ENCODE results near the gene HTR1B.

The HTR1B gene

DNA sequence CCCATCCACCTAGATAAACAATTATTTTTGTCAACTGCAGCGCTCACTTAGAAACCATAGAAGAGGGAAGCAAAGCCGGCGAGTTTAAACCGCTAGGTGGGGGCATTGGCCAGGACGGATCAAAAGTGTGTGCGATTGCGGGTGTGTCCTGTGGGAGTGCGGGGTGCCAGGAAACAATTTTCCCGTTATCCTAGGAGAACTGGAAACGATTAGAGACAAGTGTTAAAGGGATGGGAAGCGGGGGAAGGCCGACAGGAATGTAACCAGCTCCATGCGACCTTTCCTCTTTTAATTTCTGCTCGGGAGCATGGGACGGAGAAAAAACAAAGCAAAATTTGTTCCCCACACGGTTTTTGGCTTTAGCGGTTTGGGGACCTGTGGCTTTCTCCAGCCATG is 2.8 kb upstream of the HTR1B start:
- TF ChIP-seq JUND (IDR thresholded peaks at IDR 0.05; ENCODE audit: low read depth): no peak
- in situ Hi-C loops (cut with HindIII; ENCODE audit: low pct_unique_long_range_greater_than_20kb, low sequenced_read_pairs): no loop called here
- DNase-seq (ENCODE audit: low read depth in 1 of 2, low spot score in 1 of 2): peak; percentile 43 to 64

DNA sequence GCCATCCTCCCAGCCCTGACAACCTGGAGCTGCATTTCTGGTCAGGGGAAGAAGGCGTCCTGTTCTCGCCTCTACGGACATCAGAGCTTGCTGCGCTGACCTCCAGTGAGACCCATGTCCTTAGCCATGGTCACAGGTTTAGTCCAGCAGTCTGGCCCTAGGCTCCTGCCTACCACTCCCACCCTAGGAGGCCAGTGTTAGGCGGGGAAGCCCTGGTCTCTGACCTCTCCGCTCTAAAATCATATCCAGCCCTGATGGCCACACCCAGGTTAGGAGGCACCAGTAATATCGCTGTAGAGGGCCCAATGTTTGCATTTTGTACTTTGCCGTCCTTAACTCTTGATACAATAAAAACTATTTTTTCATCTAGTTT is 1.2 kb upstream of the HTR1B start:
- no peak for TF ChIP-seq JUND (IDR thresholded peaks at IDR 0.05; ENCODE audit: low read depth)
- no peak for DNase-seq (ENCODE audit: low read depth in 1 of 2, low spot score in 1 of 2)
- in situ Hi-C loops (cut with HindIII; ENCODE audit: low pct_unique_long_range_greater_than_20kb, low sequenced_read_pairs): no loop called here

DNA sequence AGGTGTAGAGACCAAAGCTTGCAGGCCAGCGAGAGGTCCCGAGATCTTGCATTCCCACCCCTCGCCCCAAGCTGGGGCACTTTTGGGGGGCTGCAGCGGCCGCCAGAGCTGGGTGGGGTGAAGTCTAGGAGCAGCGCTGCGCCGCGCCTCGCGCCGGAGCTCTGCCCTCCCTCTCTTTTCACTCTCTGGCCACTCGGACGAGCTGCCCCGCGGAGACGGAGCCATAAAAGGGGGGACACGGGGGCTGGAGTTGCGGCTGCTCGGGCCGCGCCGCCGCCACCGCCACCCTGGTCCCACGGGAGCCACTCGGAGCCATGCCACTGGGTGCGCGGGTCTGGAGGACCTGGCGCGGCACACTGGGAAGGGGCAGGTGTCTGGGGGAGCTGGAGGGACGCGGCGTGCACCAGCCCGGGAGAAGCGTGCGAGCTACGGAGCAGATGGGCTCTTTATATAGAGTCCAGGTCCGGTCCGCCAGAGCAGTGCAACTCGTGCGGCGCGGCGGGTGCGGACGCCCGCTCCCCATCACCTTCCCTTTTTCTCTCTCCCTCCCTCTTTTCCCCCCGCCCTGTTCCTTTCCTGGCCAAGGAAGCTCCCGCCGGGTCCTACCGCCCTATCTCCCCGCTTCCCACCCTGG is 687 bp upstream of the HTR1B start:
- in situ Hi-C loops (cut with HindIII; ENCODE audit: low pct_unique_long_range_greater_than_20kb, low sequenced_read_pairs): no loop called here
- TF ChIP-seq JUND (IDR thresholded peaks at IDR 0.05; ENCODE audit: low read depth): no peak
- DNase-seq (ENCODE audit: low read depth in 1 of 2, low spot score in 1 of 2): no peak

DNA sequence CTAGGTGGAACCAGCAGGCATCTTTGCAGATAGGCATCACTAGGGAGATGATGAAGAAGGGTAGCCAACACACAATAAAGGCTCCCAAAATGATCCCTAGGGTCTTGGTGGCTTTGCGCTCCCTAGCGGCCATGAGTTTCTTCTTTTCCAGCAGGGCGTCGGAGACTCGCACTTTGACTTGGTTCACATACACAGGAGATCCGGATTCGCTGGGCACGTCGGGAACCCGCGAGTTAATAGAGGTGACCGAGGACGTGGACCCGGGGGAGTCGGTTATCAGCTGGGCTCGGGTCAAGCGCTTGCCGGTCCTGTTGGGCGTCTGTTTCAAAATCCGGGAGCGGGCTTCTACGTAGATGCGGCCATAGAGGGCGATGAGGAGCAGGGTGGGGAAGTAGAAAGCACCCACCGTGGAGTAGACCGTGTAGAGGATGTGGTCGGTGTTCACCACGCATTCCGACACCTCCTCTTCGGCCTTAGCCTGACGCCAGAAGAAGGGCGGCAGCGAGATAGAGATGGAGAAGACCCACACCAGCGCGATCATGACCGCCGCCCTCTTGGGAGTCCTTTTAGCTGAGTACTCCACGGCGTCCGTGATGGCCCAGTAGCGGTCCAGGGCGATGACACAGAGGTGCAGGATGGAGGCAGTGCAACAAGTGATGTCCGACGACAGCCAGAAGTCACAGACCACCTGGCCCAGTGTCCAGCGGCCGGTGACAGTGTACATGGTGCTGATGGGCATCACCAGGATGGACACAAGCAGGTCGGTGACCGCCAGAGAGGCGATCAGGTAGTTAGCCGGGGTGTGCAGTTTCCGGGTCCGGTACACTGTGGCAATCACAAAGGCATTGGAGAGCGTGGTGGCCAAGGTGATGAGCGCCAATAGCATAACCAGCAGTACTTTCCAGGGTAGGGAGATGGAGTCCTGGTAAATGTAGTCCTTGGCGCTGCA is 658 bp downstream of the HTR1B start:
- TF ChIP-seq JUND (IDR thresholded peaks at IDR 0.05; ENCODE audit: low read depth): no peak
- in situ Hi-C loops (cut with HindIII; ENCODE audit: low pct_unique_long_range_greater_than_20kb, low sequenced_read_pairs): no loop called here
- no peak for DNase-seq (ENCODE audit: low read depth in 1 of 2, low spot score in 1 of 2)

DNA sequence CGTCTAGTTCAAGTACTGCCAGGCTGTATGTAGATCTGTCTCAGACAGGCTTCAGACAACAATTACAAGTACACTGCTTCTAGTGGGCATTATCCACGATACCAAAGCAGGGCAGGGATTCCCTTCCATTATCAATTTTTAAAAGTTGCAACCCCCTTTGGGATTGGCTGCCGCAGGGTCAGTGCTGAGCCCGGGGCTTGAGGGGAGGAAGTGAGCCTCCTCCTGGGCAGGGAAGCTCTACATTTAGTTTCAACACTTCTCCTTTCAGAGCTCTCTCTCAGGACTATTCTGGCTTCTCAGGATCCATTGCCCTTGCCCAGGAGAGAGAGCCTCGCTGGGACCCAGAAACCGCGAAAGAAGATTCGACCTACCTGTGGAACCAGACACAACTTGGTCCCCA is 1.5 kb downstream of the HTR1B start:
- TF ChIP-seq JUND (IDR thresholded peaks at IDR 0.05; ENCODE audit: low read depth): no peak
- in situ Hi-C loops (cut with HindIII; ENCODE audit: low pct_unique_long_range_greater_than_20kb, low sequenced_read_pairs): no loop called here
- no peak for DNase-seq (ENCODE audit: low read depth in 1 of 2, low spot score in 1 of 2)

DNA sequence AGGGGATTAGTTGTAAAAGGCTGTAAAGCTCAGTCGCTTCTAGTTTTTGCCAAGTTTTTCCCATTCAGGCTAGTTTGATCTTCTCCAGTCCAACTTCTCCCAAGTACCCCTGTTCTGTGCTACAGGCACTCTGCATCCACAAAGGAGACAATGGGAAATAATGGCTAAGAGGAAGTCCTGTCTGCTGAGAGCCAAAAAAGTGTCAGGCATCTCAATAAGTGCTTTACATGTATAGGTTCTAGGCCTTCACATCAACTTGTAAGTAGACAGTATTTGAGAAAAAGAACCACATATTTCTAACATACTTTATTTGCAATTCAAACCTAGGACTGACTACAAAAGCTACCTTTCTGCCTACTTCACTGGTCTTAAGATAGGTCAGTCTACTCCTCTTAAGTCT is 4.9 kb downstream of the HTR1B start:
- TF ChIP-seq JUND (IDR thresholded peaks at IDR 0.05; ENCODE audit: low read depth): no peak
- in situ Hi-C loops (cut with HindIII; ENCODE audit: low pct_unique_long_range_greater_than_20kb, low sequenced_read_pairs): no loop called here
- no peak for DNase-seq (ENCODE audit: low read depth in 1 of 2, low spot score in 1 of 2)

DNA sequence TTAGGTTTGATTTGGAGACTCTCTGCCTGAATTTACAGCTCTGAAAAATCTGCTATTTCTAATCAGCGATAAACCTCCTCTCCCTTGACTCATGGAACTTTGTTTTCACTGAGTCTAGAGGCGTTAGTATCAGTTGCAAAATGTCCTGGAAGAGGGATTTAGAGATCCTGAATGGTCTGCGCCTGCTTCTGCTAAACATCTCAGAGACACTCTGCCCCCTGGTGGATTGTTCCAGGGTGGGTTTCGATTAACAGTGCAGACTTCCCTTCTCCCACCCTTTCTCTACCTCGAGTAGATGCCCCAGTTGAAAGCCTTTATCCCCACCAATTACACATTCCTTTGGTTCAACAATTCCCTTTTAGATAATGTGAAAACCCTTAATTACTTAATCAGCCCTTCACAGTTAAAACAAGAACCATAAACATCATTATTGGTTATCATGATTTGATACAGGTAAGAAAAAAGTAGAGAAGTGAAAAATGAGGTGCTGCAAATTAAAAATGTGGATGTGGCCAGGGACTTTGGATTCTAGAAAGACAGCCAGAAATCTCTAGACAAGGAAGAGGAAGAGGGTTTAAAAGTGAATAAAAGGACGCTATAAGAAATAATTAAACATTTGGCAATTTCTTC is 5.5 kb downstream of the HTR1B start:
- in situ Hi-C loops (cut with HindIII; ENCODE audit: low pct_unique_long_range_greater_than_20kb, low sequenced_read_pairs): no loop called here
- TF ChIP-seq JUND (IDR thresholded peaks at IDR 0.05; ENCODE audit: low read depth): no peak
- DNase-seq (ENCODE audit: low read depth in 1 of 2, low spot score in 1 of 2): peak; percentile 24 to 67

DNA sequence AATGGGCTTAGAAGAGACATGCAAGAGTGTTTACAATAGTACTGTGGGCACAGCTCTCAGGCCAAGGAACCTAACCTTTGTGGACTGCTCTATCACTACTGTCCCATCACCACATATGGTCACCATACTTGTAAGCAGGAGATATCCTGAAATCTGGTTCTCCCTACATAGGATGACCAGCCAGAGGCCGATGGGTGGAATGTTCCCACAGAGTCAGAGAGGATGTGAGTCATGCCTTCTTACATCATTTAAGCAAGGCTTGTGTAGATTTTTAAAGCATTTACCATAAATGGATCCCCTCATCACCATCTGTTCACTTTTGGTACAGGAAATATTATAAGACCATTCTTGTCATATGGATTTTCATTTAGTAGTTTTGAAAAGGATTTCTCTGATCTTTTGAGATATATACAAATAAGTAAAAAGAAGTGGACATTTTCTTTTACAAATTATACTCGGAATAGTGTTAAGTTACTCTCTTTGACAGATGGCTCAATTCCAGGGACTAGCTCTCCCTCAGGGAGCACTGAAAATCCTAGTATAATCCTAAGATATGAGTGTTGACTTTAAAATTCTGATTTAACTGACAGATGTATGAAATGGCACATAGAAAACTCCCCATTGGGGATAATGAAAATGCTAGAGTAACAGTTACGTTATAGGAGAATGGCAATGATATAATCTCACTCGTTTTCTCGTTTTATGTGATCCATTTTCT is 6.6 kb downstream of the HTR1B start:
- in situ Hi-C loops (cut with HindIII; ENCODE audit: low pct_unique_long_range_greater_than_20kb, low sequenced_read_pairs): no loop called here
- no peak for TF ChIP-seq JUND (IDR thresholded peaks at IDR 0.05; ENCODE audit: low read depth)

DNA sequence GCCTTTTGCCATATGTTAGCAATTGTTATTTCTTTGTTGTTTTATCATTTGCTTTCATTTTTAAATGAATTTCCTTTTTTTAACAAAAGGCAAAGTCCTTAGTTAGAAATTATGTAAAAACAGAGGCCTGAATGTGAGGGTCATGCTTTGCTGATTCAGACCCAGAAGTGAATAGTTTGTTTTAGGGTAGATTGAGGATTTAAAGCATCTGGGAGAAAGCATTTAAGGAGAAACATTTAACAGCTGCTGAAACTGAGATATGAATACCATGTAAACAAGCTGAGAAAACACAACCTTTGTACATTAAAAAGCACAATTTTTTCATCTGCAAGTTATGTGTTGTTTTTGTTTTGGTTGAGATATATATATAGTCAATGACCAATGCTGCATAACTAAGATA is 8.0 kb downstream of the HTR1B start:
- no peak for DNase-seq (ENCODE audit: low read depth in 1 of 2, low spot score in 1 of 2)
- in situ Hi-C loops (cut with HindIII; ENCODE audit: low pct_unique_long_range_greater_than_20kb, low sequenced_read_pairs): no loop called here
- no peak for TF ChIP-seq JUND (IDR thresholded peaks at IDR 0.05; ENCODE audit: low read depth)

More for the DNA sequence above, 6.6 kb downstream of the HTR1B start:
- no peak for DNase-seq (ENCODE audit: low read depth in 1 of 2, low spot score in 1 of 2)

DNA sequence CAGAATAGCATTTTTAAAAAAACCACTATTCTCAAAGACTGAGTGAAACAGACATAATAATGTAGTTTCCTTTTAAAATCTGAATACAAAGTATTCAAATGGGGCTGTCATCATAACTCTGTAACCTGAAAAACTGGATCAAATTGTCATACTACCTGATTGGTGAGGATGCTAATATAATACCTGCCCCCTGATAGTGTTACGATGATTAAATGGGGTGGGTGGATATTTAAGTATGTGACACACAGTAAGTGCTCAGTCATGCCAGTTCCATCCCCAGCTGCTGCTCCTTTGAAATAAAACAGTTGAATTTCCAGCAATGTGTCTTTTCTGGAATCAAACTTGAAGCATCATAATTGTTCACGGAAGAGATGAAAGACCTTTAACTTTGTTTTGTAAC is 8.9 kb downstream of the HTR1B start:
- peak in 1 of 2 experiments; percentile 24 for DNase-seq (ENCODE audit: low read depth in 1 of 2, low spot score in 1 of 2)
- in situ Hi-C loops (cut with HindIII; ENCODE audit: low pct_unique_long_range_greater_than_20kb, low sequenced_read_pairs): no loop called here
- TF ChIP-seq JUND (IDR thresholded peaks at IDR 0.05; ENCODE audit: low read depth): no peak

DNA sequence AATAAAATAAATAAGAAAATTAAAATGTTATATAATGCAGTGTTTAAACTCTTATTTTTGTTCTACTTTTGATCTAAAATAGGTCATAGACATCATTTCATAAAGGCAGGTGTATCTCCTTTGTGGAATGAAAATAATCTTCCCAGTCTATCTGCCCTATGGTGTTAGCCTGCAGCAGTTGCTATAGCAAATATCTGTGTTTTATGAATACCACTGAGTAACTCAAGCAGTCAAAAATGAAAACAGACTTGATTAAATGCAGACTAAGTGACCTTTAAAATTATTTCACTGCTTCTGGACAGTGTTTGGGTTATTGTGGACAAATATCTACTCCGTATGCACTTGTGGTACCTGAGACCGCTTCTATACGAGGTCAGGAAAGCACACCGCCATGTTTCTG is 11.8 kb downstream of the HTR1B start:
- in situ Hi-C loops (cut with HindIII; ENCODE audit: low pct_unique_long_range_greater_than_20kb, low sequenced_read_pairs): no loop called here
- DNase-seq (ENCODE audit: low read depth in 1 of 2, low spot score in 1 of 2): no peak
- no peak for TF ChIP-seq JUND (IDR thresholded peaks at IDR 0.05; ENCODE audit: low read depth)

DNA sequence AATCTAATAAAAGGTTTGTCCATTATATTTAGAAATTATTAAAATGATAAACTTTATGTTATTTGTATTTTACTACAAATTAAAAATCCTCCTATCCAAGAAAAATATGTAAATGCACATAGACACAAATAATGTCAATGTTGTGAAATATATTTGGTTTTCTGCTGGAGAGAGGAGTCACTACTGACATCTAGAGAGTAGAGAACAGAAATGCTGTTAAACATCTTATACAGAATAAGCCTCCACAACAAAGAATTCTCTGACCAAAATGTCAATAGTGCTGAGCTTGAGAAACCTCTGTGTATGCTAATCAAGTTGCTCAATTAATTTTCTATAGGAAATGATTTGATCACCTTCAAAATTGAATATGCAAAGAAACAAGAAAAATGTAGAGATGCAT is 12.4 kb downstream of the HTR1B start:
- DNase-seq (ENCODE audit: low read depth in 1 of 2, low spot score in 1 of 2): no peak
- TF ChIP-seq JUND (IDR thresholded peaks at IDR 0.05; ENCODE audit: low read depth): no peak
- in situ Hi-C loops (cut with HindIII; ENCODE audit: low pct_unique_long_range_greater_than_20kb, low sequenced_read_pairs): no loop called here
